Fibroblast of lung (primary cell): ENCODE results near the gene CCNY.

Experiments
- EZH2 ChIP-seq: IDR thresholded peaks from 2 replicates; pipeline ENCODE4 v1.5.1; 2012; ENCODE audit warnings: low read length, control low read depth, mild to moderate bottlenecking; ENCODE audit errors: missing control alignments
- TF ChIP-seq, protein P1 (sequence below), 2 donors: IDR thresholded peaks in 1 of 2; conservative IDR thresholded peaks in 1 of 2; 1 replicate in 1 of 2; 2 replicates in 1 of 2; pipeline ENCODE4 v1.5.1; 2011 to 2012; ENCODE audit warnings: low read length in 2 of 2, control low read depth in 1 of 2, inconsistent platforms in 1 of 2, low read depth in 1 of 2, mild to moderate bottlenecking in 1 of 2

DNA sequence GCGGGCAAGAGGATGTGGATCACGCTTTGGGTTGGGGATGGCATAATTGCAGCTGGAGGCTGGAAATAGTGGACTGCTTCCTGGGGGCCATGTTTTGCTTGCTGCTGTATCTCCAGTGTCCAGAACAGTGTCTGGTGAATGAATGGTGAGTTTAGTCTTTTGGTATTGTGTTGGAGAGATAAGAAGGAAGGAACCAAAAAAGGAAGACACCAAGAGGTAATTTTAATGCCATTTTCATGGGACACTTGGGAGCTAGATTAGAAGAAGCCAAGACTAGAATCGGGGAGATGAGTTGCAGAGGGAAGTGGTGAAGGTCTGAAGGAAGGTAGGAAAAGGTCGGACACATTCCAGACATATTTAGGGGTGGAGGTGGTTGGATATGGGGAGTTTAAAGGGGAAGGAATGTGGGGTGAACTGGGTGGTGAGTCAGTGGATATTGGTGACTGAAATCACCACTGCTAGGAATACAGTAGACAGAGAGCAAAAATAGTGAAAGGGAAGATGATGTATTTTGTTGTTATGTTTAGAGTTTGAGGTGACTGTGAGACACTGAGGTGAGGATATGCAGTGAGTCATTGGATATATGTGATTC, 76.7 kb downstream of the CCNY start:
- TF ChIP-seq EZH2: no peak
- TF ChIP-seq, protein P1, sequence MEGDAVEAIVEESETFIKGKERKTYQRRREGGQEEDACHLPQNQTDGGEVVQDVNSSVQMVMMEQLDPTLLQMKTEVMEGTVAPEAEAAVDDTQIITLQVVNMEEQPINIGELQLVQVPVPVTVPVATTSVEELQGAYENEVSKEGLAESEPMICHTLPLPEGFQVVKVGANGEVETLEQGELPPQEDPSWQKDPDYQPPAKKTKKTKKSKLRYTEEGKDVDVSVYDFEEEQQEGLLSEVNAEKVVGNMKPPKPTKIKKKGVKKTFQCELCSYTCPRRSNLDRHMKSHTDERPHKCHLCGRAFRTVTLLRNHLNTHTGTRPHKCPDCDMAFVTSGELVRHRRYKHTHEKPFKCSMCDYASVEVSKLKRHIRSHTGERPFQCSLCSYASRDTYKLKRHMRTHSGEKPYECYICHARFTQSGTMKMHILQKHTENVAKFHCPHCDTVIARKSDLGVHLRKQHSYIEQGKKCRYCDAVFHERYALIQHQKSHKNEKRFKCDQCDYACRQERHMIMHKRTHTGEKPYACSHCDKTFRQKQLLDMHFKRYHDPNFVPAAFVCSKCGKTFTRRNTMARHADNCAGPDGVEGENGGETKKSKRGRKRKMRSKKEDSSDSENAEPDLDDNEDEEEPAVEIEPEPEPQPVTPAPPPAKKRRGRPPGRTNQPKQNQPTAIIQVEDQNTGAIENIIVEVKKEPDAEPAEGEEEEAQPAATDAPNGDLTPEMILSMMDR (conservative IDR thresholded peaks at IDR 0.05 in 1 of 2, IDR thresholded peaks at IDR 0.05 in 1 of 2; ENCODE audit: low read depth in 1 of 2, low read length in 2 of 2): no peak
